B cell (primary cell): ENCODE results near the gene KANTR. TPM values are rescaled to one million over a fixed set of nuclear protein-coding genes. Genes with fewer than 3 reads are reported as not detected.

Source experiments
- ATAC-seq: fragments of 200-7000 bp; cut with Tn5 transposase; one replicate; pipeline ENCODE4 v1.10.0; 2021; ENCODE audit warnings: low read depth, mild to moderate bottlenecking, moderate number of reproducible peaks, moderate library complexity
- CTCF ChIA-PET: fragments of 350-600 bp; sonication (Branson Sonifier 250); formaldehyde crosslinking; loops from one replicate; lab custom pipeline; 2021; ENCODE audit warnings: antibody characterized with exemption, inconsistent platforms; lab: Charles Lee
- POLR2A ChIA-PET: fragments of 350-600 bp; sonication (Branson Sonifier 250); formaldehyde crosslinking; loops from one replicate; lab custom pipeline; 2021; ENCODE audit warnings: antibody characterized with exemption; lab: Charles Lee
- DNase-seq: peaks from one replicate; pipeline ENCODE4 v3.0.0; 2013
- H2AFZ ChIP-seq: 2 replicates; pipeline ENCODE4 v1.6.1; 2012; ENCODE audit warnings: mild to moderate bottlenecking, low read depth, low read length; ENCODE audit not compliant: insufficient read depth, poor library complexity, severe bottlenecking
- H3K27ac ChIP-seq, 2 donors: 1 replicate in 1 of 2; 2 replicates in 1 of 2; pipeline ENCODE4 v1.5.1; 2012 to 2013; ENCODE audit warnings: low read length in 2 of 2, mild to moderate bottlenecking in 2 of 2, moderate library complexity in 1 of 2
- H3K27me3 ChIP-seq, 4 experiments: fragments of 200-600 bp in 1 of 4; sonication (generic) in 1 of 4; replicated peaks in 1 of 4; 1 replicate in 2 of 4; 2 replicates in 2 of 4; pipeline versions ENCODE4 v1.6.1 to v1.7.0; 2013 to 2016; ENCODE audit warnings: low read length in 3 of 4, mild to moderate bottlenecking in 2 of 4, mixed read lengths in 1 of 4, moderate library complexity in 1 of 4; ENCODE audit not compliant: insufficient read depth in 4 of 4, control insufficient read depth in 3 of 4; ENCODE audit errors: control extremely low read depth in 1 of 4
- H3K36me3 ChIP-seq, 2 experiments: replicated peaks in 1 of 2; 1 replicate in 1 of 2; 2 replicates in 1 of 2; pipeline versions ENCODE4 v1.6.1 to v1.7.1; 2013; ENCODE audit warnings: low read length in 1 of 2; ENCODE audit not compliant: insufficient read depth in 2 of 2, control insufficient read depth in 1 of 2; ENCODE audit errors: control extremely low read depth in 1 of 2, extremely low read depth in 1 of 2
- H3K4me1 ChIP-seq, 2 donors: fragments of 200-600 bp in 1 of 2; sonication (generic) in 1 of 2; 1 replicate in 1 of 2; 2 replicates in 1 of 2; pipeline versions ENCODE4 v1.5.1 to v1.6.1; 2013 to 2017; ENCODE audit warnings: low read length in 2 of 2; ENCODE audit not compliant: control insufficient read depth in 2 of 2, insufficient read depth in 2 of 2
- H3K4me2 ChIP-seq: replicated peaks from 2 replicates; pipeline ENCODE3; 2012; ENCODE audit warnings: mild to moderate bottlenecking, low read depth, low read length; ENCODE audit not compliant: poor library complexity, severe bottlenecking
- H3K4me3 ChIP-seq, 5 experiments: fragments of 200-600 bp in 1 of 5; sonication (generic) in 1 of 5; 1 replicate in 3 of 5; 2 replicates in 2 of 5; pipeline versions ENCODE4 v1.5.1 to v1.7.0; 2011 to 2016; ENCODE audit warnings: low read length in 4 of 5, mild to moderate bottlenecking in 4 of 5, low read depth in 2 of 5, control low read depth in 1 of 5, moderate library complexity in 1 of 5; ENCODE audit not compliant: insufficient read depth in 1 of 5; ENCODE audit errors: control extremely low read depth in 1 of 5, extremely low read depth in 1 of 5
- H3K79me2 ChIP-seq: fragments of 200-600 bp; sonication (generic); one replicate; pipeline ENCODE4 v1.6.0; 2016; ENCODE audit warnings: low read length; ENCODE audit not compliant: control insufficient read depth, insufficient read depth
- H3K9ac ChIP-seq: fragments of 200-600 bp; sonication (generic); 2 replicates; pipeline ENCODE4 v1.6.1; 2017; ENCODE audit warnings: mild to moderate bottlenecking, low read length, moderate library complexity
- H3K9me3 ChIP-seq, 3 donors: one replicate each; pipeline versions ENCODE4 v1.6.1 to v1.7.1; 2013; ENCODE audit warnings: low read length in 2 of 3; ENCODE audit not compliant: control insufficient read depth in 2 of 3, insufficient read depth in 1 of 3; ENCODE audit errors: control extremely low read depth in 1 of 3
- H4K20me1 ChIP-seq: 2 replicates; pipeline ENCODE4 v1.6.0; 2012; ENCODE audit warnings: mild to moderate bottlenecking, low read length; ENCODE audit not compliant: insufficient read depth, control insufficient read depth, poor library complexity, severe bottlenecking
- H3K27ac Mint-ChIP-seq: one replicate; pipeline ENCODE4 v1.8.0; 2021; ENCODE audit warnings: mixed read lengths
- H3K27me3 Mint-ChIP-seq: one replicate; pipeline ENCODE4 v1.8.0; 2021; ENCODE audit warnings: mixed read lengths
- H3K4me1 Mint-ChIP-seq: one replicate; pipeline ENCODE4 v1.8.0; 2021; ENCODE audit warnings: mixed read lengths
- H3K4me3 Mint-ChIP-seq: one replicate; pipeline ENCODE4 v1.8.0; 2021; ENCODE audit warnings: mixed read lengths
- H3K9me3 Mint-ChIP-seq: one replicate; pipeline ENCODE4 v1.8.0; 2022; ENCODE audit warnings: mixed read lengths; ENCODE audit not compliant: insufficient read depth
- CTCF ChIP-seq: fragments of 200-600 bp; IDR thresholded peaks from one replicate; pipeline ENCODE4 v1.8.0; 2022; ENCODE audit warnings: antibody characterized with exemption, mild to moderate bottlenecking
- EZH2 ChIP-seq: IDR thresholded peaks from 2 replicates; pipeline ENCODE4 v1.6.1; 2012; ENCODE audit warnings: borderline replicate concordance, low read depth, mild to moderate bottlenecking, moderate library complexity, low read length; ENCODE audit not compliant: insufficient read depth, poor library complexity, severe bottlenecking
- WGBS: methylation state at CpG from one replicate; pipeline ENCODE4 v1.1.5; 2013; ENCODE audit warnings: missing lambda C conversion rate; ENCODE audit not compliant: insufficient coverage; 5-methylcytosine and 5-hydroxymethylcytosine counted together
- intact Hi-C: fragments of 100-400 bp; cut with micrococcal nuclease; formaldehyde crosslinking; loops from one replicate; pipeline ENCODE4 v1.10.0; 2022
- polyA plus RNA-seq: library from polyadenylated mRNA; depleted of rRNA; stranded (reverse); fragments of >200 nt; gene quantifications from 2 replicates; pipeline ENCODE4 v1.2.3, GENCODE V29; 2012
- total RNA-seq, 2 donors: library from RNA; stranded (reverse); fragments of 120-200 nt in 1 of 2; gene quantifications; 1 replicate in 1 of 2; 2 replicates in 1 of 2; pipeline versions ENCODE4 v1.2.3 to v1.2.4, GENCODE V29; 2013 to 2022

The KANTR gene
- total and polyA plus RNA-seq, 2 donors (not counting 1 experiment from before 2014, with no cell fraction given) = 6.7 to 26.8 TPM

GRCh38 chrX:53135581-53135980 is 41.6 kb downstream of the KANTR start:
- no peak for TF ChIP-seq EZH2
- TF ChIP-seq CTCF = no peak
- Histone ChIP-seq H3K9ac (no peak overlapping the region), H3K27ac (no peak overlapping the region), H3K36me3 (no peaks in the 10 kb centered on the region), H3K4me2 (no peak overlapping the region), H3K79me2 (peaks cover 1% of the 10 kb centered on the region), H3K4me3 (no peak overlapping the region), H3K9me3 (no peaks in the 10 kb centered on the region), H4K20me1 (no peaks in the 10 kb centered on the region), H3K4me1 (no peaks in the 10 kb centered on the region), H3K27me3 (no peaks in the 10 kb centered on the region), H2AFZ (no peak overlapping the region)
- H3K27ac Mint-ChIP-seq = no peak overlapping the region
- no peak overlapping the region for H3K4me3 Mint-ChIP-seq
- WGBS = 100% methylated on average over 1 of the region's 2 CpGs
- ATAC-seq = no peak
- H3K9me3 Mint-ChIP-seq = no peaks in the 10 kb centered on the region
- no peak for DNase-seq
- no peaks in the 10 kb centered on the region for H3K4me1 Mint-ChIP-seq
- H3K27me3 Mint-ChIP-seq = no peaks in the 10 kb centered on the region
- intact Hi-C loops = no loop called here
- ChIA-PET POLR2A (no interaction called here), CTCF (no interaction called here)

DNA sequence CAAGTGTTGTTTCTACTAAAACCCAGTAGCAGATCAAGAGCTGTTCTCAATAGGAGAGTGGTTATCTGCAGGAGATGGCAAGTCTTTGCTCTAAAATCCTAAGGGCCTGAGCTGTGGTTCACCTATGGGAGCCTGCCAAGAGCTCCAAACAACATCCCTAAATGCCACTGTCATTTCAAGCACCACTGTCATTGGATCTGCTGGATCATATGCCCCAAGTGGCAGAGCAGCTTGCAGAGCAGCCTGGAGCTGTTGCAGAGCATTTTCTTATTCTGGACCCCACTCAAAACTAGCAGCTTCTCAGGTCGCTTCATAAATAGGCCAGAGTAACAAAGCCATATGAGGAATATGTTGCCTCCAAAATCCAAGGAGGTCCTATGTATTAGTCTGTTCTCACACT is 59.6 kb downstream of the KANTR start:
- DNase-seq = no peak
- TF ChIP-seq EZH2 = no peak
- no peak for TF ChIP-seq CTCF
- Histone ChIP-seq H3K4me3 (no peak overlapping the region), H3K79me2 (no peaks in the 10 kb centered on the region), H3K27me3 (no peaks in the 10 kb centered on the region), H3K4me2 (no peak overlapping the region), H2AFZ (no peak overlapping the region), H3K4me1 (no peaks in the 10 kb centered on the region), H3K9me3 (no peaks in the 10 kb centered on the region), H4K20me1 (no peaks in the 10 kb centered on the region), H3K36me3 (no peaks in the 10 kb centered on the region), H3K9ac (no peak overlapping the region), H3K27ac (no peak overlapping the region)
- intact Hi-C loops = no loop called here
- CTCF ChIA-PET = no interaction called here
- Mint-ChIP-seq H3K27me3 (no peaks in the 10 kb centered on the region), H3K4me3 (no peak overlapping the region), H3K4me1 (peaks cover 2% of the 10 kb centered on the region), H3K27ac (no peak overlapping the region), H3K9me3 (no peaks in the 10 kb centered on the region)
- ATAC-seq = no peak
- WGBS = no CpG with 5 or more reads among the region's 1 CpG
- POLR2A ChIA-PET = no interaction called here
